IPS-15b (cell line): Measurements from ENCODE around the gene RTP2.

Source experiments
- H3K27me3 ChIP-seq: one replicate; pipeline ENCODE4 v1.6.1; 2013; ENCODE audit warnings: low read length; ENCODE audit not compliant: control insufficient read depth, insufficient read depth
- H3K36me3 ChIP-seq: one replicate; pipeline ENCODE4 v1.6.1; 2013; ENCODE audit warnings: low read length; ENCODE audit not compliant: control insufficient read depth, insufficient read depth
- H3K4me1 ChIP-seq: one replicate; pipeline ENCODE4 v1.6.1; 2013; ENCODE audit warnings: mild to moderate bottlenecking, low read length; ENCODE audit not compliant: control insufficient read depth, insufficient read depth
- H3K4me3 ChIP-seq: one replicate; pipeline ENCODE4 v1.5.1; 2013; ENCODE audit warnings: low read depth, low read length
- H3K9ac ChIP-seq: one replicate; pipeline ENCODE4 v1.6.1; 2013; ENCODE audit warnings: low read depth, mild to moderate bottlenecking, low read length
- H3K9me3 ChIP-seq: one replicate; pipeline ENCODE4 v1.6.1; 2013; ENCODE audit warnings: mild to moderate bottlenecking, low read length; ENCODE audit not compliant: control insufficient read depth, insufficient read depth

Gene RTP2

DNA sequence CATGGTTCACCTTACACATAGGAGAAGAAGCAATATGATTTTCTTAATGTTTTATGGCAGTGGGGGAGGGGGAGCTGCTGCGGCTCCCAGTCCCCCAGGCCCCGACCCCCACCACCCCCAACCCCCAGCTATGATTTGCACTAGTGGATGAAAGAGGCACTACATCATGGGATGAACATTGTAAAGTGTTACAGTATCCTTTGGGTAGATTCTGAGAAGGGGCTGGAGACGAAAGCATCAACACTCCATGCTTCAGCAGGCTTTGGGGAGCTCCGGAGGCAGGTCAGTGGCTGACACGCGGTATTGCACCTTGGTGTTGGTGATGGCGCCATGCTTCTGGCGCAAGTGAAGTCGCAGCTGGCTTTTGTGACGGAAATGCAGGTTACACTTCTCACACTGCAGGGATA is 19.9 kb upstream of the RTP2 start:
- Histone ChIP-seq H3K9me3 (no peaks in the 10 kb centered on the region), H3K27me3 (no peaks in the 10 kb centered on the region), H3K9ac (no peak overlapping the region), H3K36me3 (peaks cover 16% of the 10 kb centered on the region), H3K4me1 (peaks cover 10% of the 10 kb centered on the region), H3K4me3 (no peak overlapping the region)

DNA sequence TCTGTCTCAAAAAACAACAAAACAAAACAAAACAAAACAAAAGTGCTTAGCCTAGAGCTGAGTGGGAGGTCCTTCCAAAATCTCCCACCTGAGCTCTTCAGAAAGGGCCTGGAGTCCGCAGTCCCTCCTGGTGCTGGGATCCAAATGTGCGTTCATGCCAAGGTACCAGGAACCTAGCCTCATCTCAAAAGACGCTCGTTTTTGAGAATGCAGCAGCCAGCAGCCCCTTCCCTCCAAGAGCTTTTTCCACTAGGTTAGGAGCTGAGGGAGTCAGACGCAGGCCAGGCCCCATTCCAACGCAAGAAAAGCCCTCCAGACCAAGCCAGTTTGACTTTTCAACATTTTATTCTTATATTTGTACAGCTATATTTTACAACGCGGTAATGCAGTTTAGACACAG is 18.7 kb upstream of the RTP2 start:
- Histone ChIP-seq H3K4me3 (no peak overlapping the region), H3K9ac (no peak overlapping the region), H3K9me3 (no peaks in the 10 kb centered on the region), H3K36me3 (peaks cover 9% of the 10 kb centered on the region), H3K27me3 (no peaks in the 10 kb centered on the region), H3K4me1 (peaks cover 10% of the 10 kb centered on the region)

DNA sequence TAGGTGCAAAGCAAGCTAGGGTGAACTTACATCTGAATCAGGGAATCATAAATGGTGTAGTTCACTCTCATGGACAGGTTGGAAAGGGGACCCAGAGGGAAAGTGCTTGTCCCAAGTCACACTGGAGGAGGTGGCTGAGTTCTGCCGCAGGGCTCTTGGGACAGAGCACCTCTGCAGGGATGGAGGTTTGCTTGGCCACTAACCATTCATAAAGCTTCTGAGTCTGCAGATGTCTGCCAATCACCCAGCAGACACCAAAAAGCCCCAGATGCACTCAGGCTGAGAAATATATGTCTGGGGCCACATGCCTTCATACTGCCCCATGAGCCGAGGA is 17.9 kb upstream of the RTP2 start:
- no peak overlapping the region for H3K9ac ChIP-seq
- H3K4me1 ChIP-seq: peaks cover 10% of the 10 kb centered on the region
- peaks cover 6% of the 10 kb centered on the region for H3K36me3 ChIP-seq
- no peak overlapping the region for H3K4me3 ChIP-seq
- H3K9me3 ChIP-seq: no peaks in the 10 kb centered on the region
- H3K27me3 ChIP-seq: no peaks in the 10 kb centered on the region

DNA sequence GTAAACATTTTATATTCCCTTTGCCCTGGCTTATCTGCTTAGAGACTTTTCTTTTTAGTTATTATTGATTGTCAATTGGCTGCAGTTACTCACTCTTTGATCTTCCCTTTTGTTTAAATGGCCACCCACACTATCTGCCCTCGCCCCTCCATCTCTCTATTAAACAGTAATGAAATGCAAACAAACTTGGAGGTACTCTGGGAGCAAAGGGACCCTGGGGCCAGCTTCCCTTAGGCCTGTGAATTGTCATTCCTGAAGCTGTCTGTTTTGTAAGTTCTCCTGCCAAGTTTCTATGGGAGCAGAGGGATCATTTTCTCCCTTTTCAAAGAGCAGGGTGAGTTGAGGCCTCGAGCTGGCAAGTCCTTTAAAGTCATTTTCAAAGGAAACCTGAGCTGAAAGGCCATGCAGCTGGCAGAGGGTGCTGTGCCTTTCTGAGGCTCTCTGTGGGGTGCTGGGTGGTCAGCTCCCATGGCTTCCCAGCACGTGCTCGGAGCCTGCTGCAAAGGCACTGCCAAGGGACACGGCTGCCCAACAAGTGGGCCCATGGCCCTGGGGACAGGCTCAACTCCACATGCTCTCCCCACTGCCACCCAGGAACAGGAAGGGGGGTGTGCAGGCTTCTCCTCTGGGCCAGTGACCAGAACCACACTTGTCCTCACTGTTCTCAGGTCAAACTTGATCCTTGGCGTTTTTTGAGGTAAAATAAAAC is 17.4 kb upstream of the RTP2 start:
- Histone ChIP-seq H3K36me3 (peaks cover under 1% of the 10 kb centered on the region), H3K27me3 (no peaks in the 10 kb centered on the region), H3K9me3 (no peaks in the 10 kb centered on the region), H3K4me1 (peaks cover 10% of the 10 kb centered on the region), H3K9ac (no peak overlapping the region), H3K4me3 (peak overlapping the region; percentile 4)

DNA sequence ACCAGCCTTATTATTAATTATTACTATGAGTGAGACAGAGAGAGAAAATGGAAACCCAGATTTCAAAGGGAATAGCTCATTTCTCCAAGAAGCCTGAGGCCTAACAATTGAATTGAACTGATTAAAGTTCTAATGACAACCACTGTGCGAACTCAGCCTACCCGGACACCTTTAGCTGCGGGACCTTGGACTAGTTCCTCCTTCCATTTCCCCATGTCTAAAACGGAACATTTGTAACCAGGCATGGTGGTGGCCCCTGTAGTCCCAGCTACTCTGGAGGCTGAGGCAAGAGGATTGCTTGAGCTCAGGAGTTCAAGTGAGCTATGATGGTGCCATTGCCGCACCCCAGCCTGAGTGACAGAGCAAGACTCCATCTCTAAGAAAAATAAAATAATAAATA is 16.4 kb upstream of the RTP2 start:
- Histone ChIP-seq H3K4me1 (peaks cover 10% of the 10 kb centered on the region), H3K27me3 (no peaks in the 10 kb centered on the region), H3K36me3 (no peaks in the 10 kb centered on the region), H3K9me3 (no peaks in the 10 kb centered on the region), H3K9ac (no peak overlapping the region), H3K4me3 (no peak overlapping the region)

DNA sequence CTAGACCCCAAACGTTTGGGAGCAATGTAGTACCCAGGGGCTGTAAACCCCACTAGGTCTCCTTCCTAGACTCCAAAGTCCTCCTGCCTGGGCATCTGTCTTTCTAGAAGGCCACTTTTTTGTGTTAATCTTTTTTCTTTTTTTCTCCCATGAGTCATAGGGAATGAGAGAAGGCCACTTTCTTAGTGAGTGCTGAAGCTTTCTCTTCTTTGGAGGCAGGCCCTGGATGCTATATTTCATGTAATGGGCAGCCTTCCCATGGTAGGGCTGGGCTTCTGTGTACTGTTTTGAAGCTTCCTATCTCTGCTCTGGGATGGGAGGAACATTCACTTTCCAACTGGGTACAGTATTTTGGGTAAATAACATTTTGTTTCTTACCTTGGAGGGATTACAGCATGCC is 15.2 kb upstream of the RTP2 start:
- Histone ChIP-seq H3K4me3 (no peak overlapping the region), H3K4me1 (peaks cover 10% of the 10 kb centered on the region), H3K9ac (no peak overlapping the region), H3K27me3 (no peaks in the 10 kb centered on the region), H3K36me3 (no peaks in the 10 kb centered on the region), H3K9me3 (no peaks in the 10 kb centered on the region)

DNA sequence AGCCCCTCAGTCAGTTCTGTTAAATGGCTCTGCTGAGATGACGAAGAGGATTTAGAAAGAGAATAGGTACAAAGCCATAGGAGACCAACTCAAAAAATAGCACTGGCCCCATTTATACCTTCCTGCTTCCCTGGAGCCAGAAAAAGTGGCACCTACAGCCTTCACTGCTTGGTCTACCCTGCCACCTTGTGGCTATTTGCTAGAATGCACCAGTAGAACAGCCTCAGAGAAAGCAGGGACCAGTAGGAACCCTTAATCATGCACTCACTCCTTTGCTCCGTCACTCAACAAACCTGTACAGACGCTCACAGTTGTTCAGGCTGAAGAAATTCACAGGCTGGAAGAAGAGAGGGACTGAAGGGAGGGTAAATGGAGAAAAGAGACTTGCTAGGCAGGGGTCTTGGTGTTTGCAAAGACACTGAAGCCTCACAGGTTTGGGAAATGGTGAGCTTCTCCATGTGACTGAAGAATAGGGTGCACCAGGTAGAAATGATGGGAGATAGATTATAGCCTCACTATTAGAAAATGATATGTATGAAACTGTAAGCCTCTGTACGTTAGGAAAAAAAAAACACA is 12.1 kb upstream of the RTP2 start:
- peaks cover 2% of the 10 kb centered on the region for H3K4me1 ChIP-seq
- no peak overlapping the region for H3K9ac ChIP-seq
- no peaks in the 10 kb centered on the region for H3K9me3 ChIP-seq

DNA sequence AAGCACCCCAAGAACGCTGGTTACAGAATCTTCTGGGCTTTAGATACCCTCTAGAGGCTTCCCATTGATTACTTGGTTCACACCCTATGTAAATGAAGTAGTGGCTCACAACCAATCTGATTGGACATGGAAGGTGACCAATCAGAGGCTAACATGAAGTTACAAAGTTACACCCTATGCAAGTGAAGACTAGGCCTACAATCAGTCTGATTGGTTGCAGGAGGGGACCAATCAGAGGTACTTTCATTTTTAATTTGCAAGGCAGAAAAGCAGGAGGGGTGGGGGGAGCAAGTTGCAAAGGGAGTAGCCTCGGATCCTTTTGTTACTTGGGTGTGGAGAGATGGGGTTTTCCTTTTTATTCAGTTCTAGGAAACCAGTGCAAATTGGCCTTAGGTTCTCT is 11.1 kb upstream of the RTP2 start:
- Histone ChIP-seq H3K9ac (no peak overlapping the region), H3K27me3 (no peaks in the 10 kb centered on the region), H3K36me3 (no peaks in the 10 kb centered on the region), H3K9me3 (no peaks in the 10 kb centered on the region), H3K4me3 (no peak overlapping the region), H3K4me1 (no peaks in the 10 kb centered on the region)

More for the DNA sequence above, 12.1 kb upstream of the RTP2 start:
- H3K36me3 ChIP-seq: no peaks in the 10 kb centered on the region
- no peak overlapping the region for H3K4me3 ChIP-seq
- no peaks in the 10 kb centered on the region for H3K27me3 ChIP-seq

DNA sequence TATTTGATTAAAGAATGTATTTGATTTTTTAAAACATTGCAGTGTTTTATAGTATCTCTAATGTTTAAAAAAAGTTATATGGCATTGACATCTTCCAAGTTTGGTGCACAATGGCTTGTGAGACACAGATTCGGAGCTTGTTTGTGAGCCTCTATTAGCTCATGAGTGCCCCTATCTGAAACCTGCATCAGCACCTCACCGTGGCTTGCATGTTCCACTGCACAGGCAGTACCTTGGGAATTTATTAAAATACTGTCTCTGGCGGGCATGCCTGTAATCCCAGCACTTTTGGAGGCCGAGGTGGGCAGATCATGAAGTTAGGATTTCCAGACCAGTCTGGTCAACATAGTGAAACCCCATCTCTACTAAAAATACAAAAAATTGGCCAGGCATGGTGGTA is 6.8 kb upstream of the RTP2 start:
- no peak overlapping the region for H3K4me3 ChIP-seq
- no peaks in the 10 kb centered on the region for H3K36me3 ChIP-seq
- H3K9ac ChIP-seq: no peak overlapping the region
- H3K27me3 ChIP-seq: no peaks in the 10 kb centered on the region
- H3K4me1 ChIP-seq: no peaks in the 10 kb centered on the region
- H3K9me3 ChIP-seq: no peaks in the 10 kb centered on the region

DNA sequence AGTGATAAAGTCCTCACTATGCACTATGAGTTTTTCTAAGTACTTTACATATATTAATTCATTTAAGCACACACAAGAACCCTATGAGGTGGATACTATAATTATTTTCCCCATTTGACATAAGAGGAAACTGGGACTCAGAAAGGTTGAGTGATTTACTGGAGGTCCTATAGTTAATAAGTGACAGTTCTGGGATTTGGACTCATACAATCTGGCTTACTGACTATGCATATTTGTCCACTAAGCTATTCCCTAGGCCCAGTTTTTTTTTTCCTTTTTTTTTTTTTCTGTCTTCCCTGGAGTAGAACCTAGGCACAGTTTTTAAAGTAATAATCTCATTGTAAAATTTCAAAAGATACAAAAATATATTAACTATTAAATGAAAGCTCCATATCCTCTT is 6.3 kb upstream of the RTP2 start:
- Histone ChIP-seq H3K27me3 (no peaks in the 10 kb centered on the region), H3K36me3 (no peaks in the 10 kb centered on the region)

DNA sequence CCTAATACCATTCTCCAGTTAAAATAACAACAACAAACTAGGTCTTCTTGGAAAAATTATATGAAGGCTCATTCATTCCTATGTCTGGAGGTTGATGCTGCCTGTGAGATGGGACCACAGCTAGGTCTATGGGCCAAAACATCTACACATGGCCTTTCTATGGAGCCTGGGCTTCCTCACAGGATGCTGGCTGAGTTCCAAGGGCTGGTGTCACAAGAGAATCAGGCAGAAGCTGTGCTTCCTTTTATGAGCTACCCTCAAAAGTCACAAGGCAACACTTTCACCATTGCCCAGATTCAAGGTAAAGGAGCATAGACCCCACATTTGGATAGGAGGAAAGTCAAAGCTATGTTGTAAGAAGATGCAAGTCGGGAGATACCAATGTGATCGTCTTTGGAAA is 4.6 kb upstream of the RTP2 start:
- H3K27me3 ChIP-seq: no peaks in the 10 kb centered on the region
- H3K4me3 ChIP-seq: no peak overlapping the region
- no peak overlapping the region for H3K9ac ChIP-seq
- no peaks in the 10 kb centered on the region for H3K4me1 ChIP-seq
- no peaks in the 10 kb centered on the region for H3K9me3 ChIP-seq
- no peaks in the 10 kb centered on the region for H3K36me3 ChIP-seq

More for the DNA sequence above, 6.3 kb upstream of the RTP2 start:
- Histone ChIP-seq H3K9me3 (no peaks in the 10 kb centered on the region), H3K4me3 (no peak overlapping the region), H3K9ac (no peak overlapping the region), H3K4me1 (no peaks in the 10 kb centered on the region)

DNA sequence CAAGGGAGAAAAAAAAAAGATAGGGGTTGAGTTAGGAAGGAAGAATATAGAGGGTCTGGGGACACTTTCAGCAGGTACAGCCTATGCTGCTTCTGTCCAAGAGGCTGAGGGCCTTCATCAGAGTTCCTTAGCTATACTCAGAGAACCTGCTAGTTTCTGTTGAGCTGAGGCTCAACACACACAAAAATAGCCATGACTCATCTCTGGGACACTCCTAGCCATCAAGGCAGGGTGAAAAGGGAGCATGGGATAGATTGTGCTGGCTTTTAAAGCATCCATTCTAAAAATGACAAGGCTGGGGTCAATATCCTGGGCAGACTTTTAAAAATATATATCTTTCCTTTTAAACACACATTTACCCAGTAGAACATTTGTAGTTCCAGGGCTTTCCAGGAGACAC is 2.8 kb upstream of the RTP2 start:
- Histone ChIP-seq H3K4me3 (no peak overlapping the region), H3K9me3 (no peaks in the 10 kb centered on the region), H3K36me3 (no peaks in the 10 kb centered on the region), H3K4me1 (no peaks in the 10 kb centered on the region), H3K27me3 (no peaks in the 10 kb centered on the region), H3K9ac (no peak overlapping the region)
